Keratinocyte (primary cell): ENCODE results near the gene IFITM10. TPM values are rescaled to one million over a fixed set of nuclear protein-coding genes. Genes with fewer than 3 reads are reported as not detected.

Source experiments
- DNase-seq: peaks from one replicate; pipeline ENCODE4 v3.0.0-alpha.2; 2011; ENCODE audit warnings: low read depth, missing footprints, low spot score
- FAIRE-seq: peaks from 2 replicates; lab custom pipeline; 2011; peaks lifted over from hg19 to GRCh38; lab: Jason Lieb, UNC
- H2AFZ ChIP-seq: 2 replicates; pipeline ENCODE4 v1.6.0; 2012; ENCODE audit warnings: low read length, control low read depth, inconsistent platforms; ENCODE audit not compliant: control insufficient read depth
- H3K27ac ChIP-seq: 2 replicates; pipeline ENCODE4 v1.5.1; 2011; ENCODE audit warnings: low read length; ENCODE audit not compliant: control insufficient read depth, insufficient read depth
- H3K27me3 ChIP-seq: 3 replicates; pipeline ENCODE4 v1.6.0; 2011; ENCODE audit warnings: low read length; ENCODE audit not compliant: control insufficient read depth, insufficient read depth; ENCODE audit errors: extremely low read depth
- H3K36me3 ChIP-seq, 2 experiments: 2 replicates in 1 of 2; 3 replicates in 1 of 2; pipeline ENCODE4 v1.5.1; 2011; ENCODE audit warnings: low read length in 2 of 2, mild to moderate bottlenecking in 1 of 2; ENCODE audit not compliant: control insufficient read depth in 2 of 2, insufficient read depth in 2 of 2; ENCODE audit errors: extremely low read depth in 1 of 2
- H3K4me1 ChIP-seq: 3 replicates; pipeline ENCODE4 v1.5.1; 2011; ENCODE audit warnings: low read length; ENCODE audit not compliant: control insufficient read depth, insufficient read depth; ENCODE audit errors: extremely low read depth
- H3K4me2 ChIP-seq: 3 replicates; pipeline ENCODE4 v1.6.0; 2011; ENCODE audit warnings: low read depth, low read length; ENCODE audit not compliant: control insufficient read depth, insufficient read depth; ENCODE audit errors: extremely low read depth
- H3K4me3 ChIP-seq, 3 experiments: fragments of 200-600 bp in 1 of 3; sonication (generic) in 1 of 3; 2 replicates in 2 of 3; 3 replicates in 1 of 3; pipeline ENCODE4 v1.5.1; 2011 to 2016; ENCODE audit warnings: low read length in 3 of 3, mild to moderate bottlenecking in 3 of 3, control low read depth in 2 of 3, inconsistent platforms in 1 of 3, low read depth in 1 of 3, mixed read lengths in 1 of 3, mixed run types in 1 of 3, moderate library complexity in 1 of 3; ENCODE audit not compliant: control insufficient read depth in 2 of 3, insufficient read depth in 2 of 3; ENCODE audit errors: extremely low read depth in 1 of 3
- H3K79me2 ChIP-seq: 2 replicates; pipeline ENCODE4 v1.6.0; 2012; ENCODE audit warnings: low read length; ENCODE audit not compliant: control insufficient read depth, insufficient read depth
- H3K9ac ChIP-seq: 3 replicates; pipeline ENCODE4 v1.6.0; 2011; ENCODE audit warnings: low read length; ENCODE audit not compliant: control insufficient read depth, insufficient read depth; ENCODE audit errors: extremely low read depth
- H3K9me1 ChIP-seq: 3 replicates; pipeline ENCODE4 v1.6.0; 2011; ENCODE audit warnings: low read length; ENCODE audit not compliant: control insufficient read depth, insufficient read depth; ENCODE audit errors: extremely low read depth
- H3K9me3 ChIP-seq: 2 replicates; pipeline ENCODE4 v1.5.1; 2012; ENCODE audit warnings: low read depth, low read length; ENCODE audit not compliant: control insufficient read depth
- H4K20me1 ChIP-seq: 3 replicates; pipeline ENCODE4 v1.6.0; 2011; ENCODE audit warnings: low read length; ENCODE audit not compliant: control insufficient read depth, insufficient read depth; ENCODE audit errors: extremely low read depth
- EZH2 ChIP-seq: IDR thresholded peaks from one replicate; pipeline ENCODE4 v1.6.1; 2012; ENCODE audit warnings: inconsistent platforms, mild to moderate bottlenecking, low read length, moderate library complexity
- dilution Hi-C: fragments of 300-500 bp; cut with MboI; formaldehyde crosslinking; loops from one replicate; pipeline ENCODE4 v1.7.0; 2020; ENCODE audit warnings: low sequenced_read_pairs; ENCODE audit not compliant: extremely low pct_ligation_motif_present
- polyA plus RNA-seq, 5 experiments: library from polyadenylated mRNA; depleted of rRNA in 3 of 5; stranded (reverse) in 3 of 5; stranded (forward) in 1 of 5; unstranded in 1 of 5; fragments of >200 nt; gene quantifications; 1 replicate in 1 of 5; 2 replicates in 3 of 5; 3 replicates in 1 of 5; pipeline versions ENCODE4 v1.2.1 to v1.2.3, GENCODE V29; 2011 to 2012; ENCODE audit warnings: missing spikeins in 2 of 5, low read depth in 1 of 5, low replicate concordance in 1 of 5
- TF ChIP-seq, protein P1 (sequence below), 3 experiments: IDR thresholded peaks in 1 of 3; conservative IDR thresholded peaks in 1 of 3; optimal IDR thresholded peaks in 1 of 3; 2 replicates in 2 of 3; 3 replicates in 1 of 3; pipeline versions ENCODE3 to v1.5.1; 2011; ENCODE audit warnings: low read length in 3 of 3, mild to moderate bottlenecking in 3 of 3, moderate library complexity in 2 of 3, control low read depth in 1 of 3, inconsistent platforms in 1 of 3; ENCODE audit not compliant: insufficient read depth in 2 of 3; ENCODE audit errors: extremely low read depth in 1 of 3

Gene IFITM10
- polyA plus RNA-seq, 1 donor (not counting 4 experiments of a cell fraction or from before 2014, with no cell fraction given): 0.14 TPM

DNA sequence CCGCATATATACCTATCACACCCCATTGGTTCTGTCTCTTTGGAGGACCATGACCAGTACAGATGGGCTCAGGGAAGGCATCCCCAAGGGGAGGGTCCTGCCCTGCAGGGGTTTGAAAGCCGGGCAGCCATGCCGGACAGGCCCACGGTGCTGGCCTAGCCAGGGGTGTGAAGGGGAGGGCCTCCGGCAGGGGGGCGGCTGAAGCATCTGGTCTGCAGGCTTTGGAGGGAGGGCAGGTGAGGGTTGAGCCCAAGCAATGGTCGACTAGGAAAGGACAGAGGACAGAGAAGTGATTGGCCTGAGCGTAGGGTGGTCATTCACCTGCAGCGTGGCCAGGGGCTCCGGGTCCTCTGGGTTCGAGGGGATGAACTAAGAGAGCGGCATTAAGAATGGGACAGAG lies 24.5 kb upstream of the IFITM10 start:
- no peak for FAIRE-seq
- H3K36me3 ChIP-seq: no peaks in the 10 kb centered on the region

DNA sequence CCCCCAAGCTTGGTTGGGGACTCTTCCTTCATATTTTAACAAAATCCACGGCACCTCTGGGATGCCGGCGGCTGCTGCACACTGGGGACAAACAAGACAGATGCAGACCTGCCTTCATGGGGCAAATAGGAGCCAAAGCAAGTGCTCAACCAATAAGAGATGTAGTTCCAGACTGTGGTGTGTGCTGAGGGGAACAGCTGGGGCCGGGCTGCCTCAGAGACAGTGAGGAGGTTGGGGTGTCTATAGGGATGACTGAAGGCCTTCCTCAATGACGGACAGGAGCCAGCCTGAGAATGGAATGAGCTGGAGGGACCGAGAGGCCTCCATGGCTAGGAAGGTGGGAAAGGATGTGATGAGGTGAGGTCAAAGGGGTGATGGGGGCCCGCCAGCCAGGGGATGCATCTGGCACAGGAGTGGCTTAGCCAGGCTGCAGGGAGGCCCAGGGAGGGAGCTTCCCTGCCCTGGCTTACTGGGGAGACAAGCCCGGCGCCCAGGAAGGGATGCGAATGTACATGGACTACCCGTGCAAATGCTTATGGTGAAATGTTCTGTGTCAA lies 23.7 kb upstream of the IFITM10 start:
- no peaks in the 10 kb centered on the region for H3K36me3 ChIP-seq
- no peak overlapping the region for H2AFZ ChIP-seq
- dilution Hi-C loops: no loop called here
- no peak overlapping the region for H3K4me3 ChIP-seq
- peaks cover under 1% of the 10 kb centered on the region for H3K27me3 ChIP-seq
- no peaks in the 10 kb centered on the region for H4K20me1 ChIP-seq
- no peaks in the 10 kb centered on the region for H3K9me3 ChIP-seq
- DNase-seq: no peak
- H3K79me2 ChIP-seq: no peaks in the 10 kb centered on the region
- TF ChIP-seq EZH2: no peak
- TF ChIP-seq, protein P1, sequence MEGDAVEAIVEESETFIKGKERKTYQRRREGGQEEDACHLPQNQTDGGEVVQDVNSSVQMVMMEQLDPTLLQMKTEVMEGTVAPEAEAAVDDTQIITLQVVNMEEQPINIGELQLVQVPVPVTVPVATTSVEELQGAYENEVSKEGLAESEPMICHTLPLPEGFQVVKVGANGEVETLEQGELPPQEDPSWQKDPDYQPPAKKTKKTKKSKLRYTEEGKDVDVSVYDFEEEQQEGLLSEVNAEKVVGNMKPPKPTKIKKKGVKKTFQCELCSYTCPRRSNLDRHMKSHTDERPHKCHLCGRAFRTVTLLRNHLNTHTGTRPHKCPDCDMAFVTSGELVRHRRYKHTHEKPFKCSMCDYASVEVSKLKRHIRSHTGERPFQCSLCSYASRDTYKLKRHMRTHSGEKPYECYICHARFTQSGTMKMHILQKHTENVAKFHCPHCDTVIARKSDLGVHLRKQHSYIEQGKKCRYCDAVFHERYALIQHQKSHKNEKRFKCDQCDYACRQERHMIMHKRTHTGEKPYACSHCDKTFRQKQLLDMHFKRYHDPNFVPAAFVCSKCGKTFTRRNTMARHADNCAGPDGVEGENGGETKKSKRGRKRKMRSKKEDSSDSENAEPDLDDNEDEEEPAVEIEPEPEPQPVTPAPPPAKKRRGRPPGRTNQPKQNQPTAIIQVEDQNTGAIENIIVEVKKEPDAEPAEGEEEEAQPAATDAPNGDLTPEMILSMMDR (optimal IDR thresholded peaks at IDR 0.05 in 1 of 3, IDR thresholded peaks at IDR 0.05 in 1 of 3, conservative IDR thresholded peaks at IDR 0.05 in 1 of 3; ENCODE audit: extremely low read depth in 1 of 3, insufficient read depth in 2 of 3, low read length in 3 of 3): no peak
- H3K4me1 ChIP-seq: peaks cover 29% of the 10 kb centered on the region
- no peak overlapping the region for H3K9ac ChIP-seq
- no peak overlapping the region for H3K4me2 ChIP-seq
- H3K9me1 ChIP-seq: no peaks in the 10 kb centered on the region
- no peak overlapping the region for H3K27ac ChIP-seq
- no peak for FAIRE-seq

More for the DNA sequence above, 24.5 kb upstream of the IFITM10 start:
- Histone ChIP-seq H3K27me3 (peaks cover 7% of the 10 kb centered on the region), H3K9ac (no peak overlapping the region), H3K4me2 (no peak overlapping the region), H3K9me3 (no peaks in the 10 kb centered on the region), H3K9me1 (no peaks in the 10 kb centered on the region), H3K4me3 (no peak overlapping the region), H3K4me1 (peaks cover 26% of the 10 kb centered on the region), H4K20me1 (no peaks in the 10 kb centered on the region), H3K79me2 (no peaks in the 10 kb centered on the region), H3K27ac (no peak overlapping the region), H2AFZ (no peak overlapping the region)
- dilution Hi-C loops: no loop called here
- no peak for TF ChIP-seq EZH2
- TF ChIP-seq, protein P1 (optimal IDR thresholded peaks at IDR 0.05 in 1 of 3, IDR thresholded peaks at IDR 0.05 in 1 of 3, conservative IDR thresholded peaks at IDR 0.05 in 1 of 3; ENCODE audit: extremely low read depth in 1 of 3, insufficient read depth in 2 of 3, low read length in 3 of 3): no peak
- DNase-seq: no peak
